Subcutaneous preadipocyte (primary cell): ENCODE measurements around the gene TMPO. TPM values are rescaled to one million over a fixed set of nuclear protein-coding genes. Genes with fewer than 3 reads are reported as not detected.

Experiments
- small RNA-seq: library from RNA; depleted of rRNA; stranded (forward); fragments of <200 nt; gene quantifications from one replicate; pipeline ENCODE3, GENCODE V24; 2012
- total RNA-seq: library from RNA; depleted of rRNA; stranded (reverse); fragments of >200 nt; gene quantifications from 2 replicates; pipeline ENCODE4 v1.2.3, GENCODE V29; 2012

Gene TMPO, protein sequence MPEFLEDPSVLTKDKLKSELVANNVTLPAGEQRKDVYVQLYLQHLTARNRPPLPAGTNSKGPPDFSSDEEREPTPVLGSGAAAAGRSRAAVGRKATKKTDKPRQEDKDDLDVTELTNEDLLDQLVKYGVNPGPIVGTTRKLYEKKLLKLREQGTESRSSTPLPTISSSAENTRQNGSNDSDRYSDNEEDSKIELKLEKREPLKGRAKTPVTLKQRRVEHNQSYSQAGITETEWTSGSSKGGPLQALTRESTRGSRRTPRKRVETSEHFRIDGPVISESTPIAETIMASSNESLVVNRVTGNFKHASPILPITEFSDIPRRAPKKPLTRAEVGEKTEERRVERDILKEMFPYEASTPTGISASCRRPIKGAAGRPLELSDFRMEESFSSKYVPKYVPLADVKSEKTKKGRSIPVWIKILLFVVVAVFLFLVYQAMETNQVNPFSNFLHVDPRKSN
- 99.6 and 184 TPM in 2 replicates for total RNA-seq

DNA sequence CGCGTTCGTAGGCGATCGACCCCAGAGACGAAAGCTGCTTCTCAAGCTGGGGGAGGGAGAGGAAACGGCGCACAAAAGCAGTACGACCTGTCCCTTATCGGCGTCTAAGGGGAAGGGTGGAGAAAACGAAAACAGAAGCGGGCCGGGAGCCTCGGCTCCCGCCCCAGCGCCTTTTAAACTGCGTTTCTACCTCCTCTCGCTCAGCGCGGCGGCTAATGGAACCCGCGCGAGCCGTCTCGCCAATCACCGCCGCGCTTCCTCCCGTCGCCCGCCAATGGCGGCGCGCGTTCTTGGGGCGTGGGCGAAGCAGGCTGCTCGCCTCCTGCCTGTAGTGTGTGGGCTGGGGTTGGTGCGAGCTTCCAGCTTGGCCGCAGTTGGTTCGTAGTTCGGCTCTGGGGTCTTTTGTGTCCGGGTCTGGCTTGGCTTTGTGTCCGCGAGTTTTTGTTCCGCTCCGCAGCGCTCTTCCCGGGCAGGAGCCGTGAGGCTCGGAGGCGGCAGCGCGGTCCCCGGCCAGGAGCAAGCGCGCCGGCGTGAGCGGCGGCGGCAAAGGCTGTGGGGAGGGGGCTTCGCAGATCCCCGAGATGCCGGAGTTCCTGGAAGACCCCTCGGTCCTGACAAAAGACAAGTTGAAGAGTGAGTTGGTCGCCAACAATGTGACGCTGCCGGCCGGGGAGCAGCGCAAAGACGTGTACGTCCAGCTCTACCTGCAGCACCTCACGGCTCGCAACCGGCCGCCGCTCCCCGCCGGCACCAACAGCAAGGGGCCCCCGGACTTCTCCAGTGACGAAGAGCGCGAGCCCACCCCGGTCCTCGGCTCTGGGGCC lies at the start of gene TMPO:
TSS of gene TMPO (plus strand) at position 304 of the 824 bp plus-strand sequence. CDS start at position 582, 278 bp downstream.

DNA sequence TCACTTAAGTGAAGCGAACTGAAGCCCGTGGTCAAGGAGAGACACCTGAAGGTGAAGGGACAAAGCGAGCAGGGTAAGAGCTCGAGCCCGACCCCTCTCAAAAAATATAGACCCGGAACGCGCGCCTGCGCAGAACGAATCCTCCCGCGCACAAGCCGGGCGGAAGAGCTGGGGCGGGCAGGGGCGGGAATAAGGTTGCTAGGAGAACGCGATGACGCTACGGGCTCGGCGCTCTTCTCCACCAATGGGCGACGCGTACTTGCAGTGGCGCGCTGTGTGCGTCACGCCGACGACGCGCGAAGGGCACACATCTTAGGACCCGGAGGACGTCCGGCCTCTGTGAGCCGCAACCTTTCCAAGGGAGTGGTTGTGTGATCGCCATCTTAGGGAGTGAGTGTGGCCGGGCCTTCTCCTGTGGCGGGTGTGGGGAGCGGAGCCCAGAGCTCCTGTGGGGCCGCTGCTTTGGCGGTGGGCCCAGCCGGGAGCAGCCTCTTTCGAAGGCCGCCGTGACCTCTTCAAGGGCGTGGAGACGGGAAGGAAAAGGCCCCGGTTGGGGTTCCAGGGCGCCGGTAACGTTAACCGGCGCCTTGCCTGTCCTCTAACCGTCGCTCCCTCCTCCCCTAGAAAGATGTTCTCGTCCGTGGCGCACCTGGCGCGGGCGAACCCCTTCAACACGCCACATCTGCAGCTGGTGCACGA lies 78.1 kb downstream of the TMPO start, which contains the start of gene SLC25A3:
TSS of gene SLC25A3 (plus strand) at position 336 of the 699 bp plus-strand sequence. CDS start at position 629, 293 bp downstream.

Small RNA genes lying within 50 kb of the gene (small RNA-seq; reads per million reads assigned to genes)
- 68.8 reads per million, percentile 98 among the genes with 10 or more reads in this experiment for gene SNORA53

Other genes with a start within 250 kb of the TMPO start
- gene SLC25A3, start 78.1 kb downstream of the TMPO start, total RNA-seq: 629 and 641 TPM in 2 replicates
- 54.0 and 55.5 TPM in 2 replicates for gene IKBIP, start 129.2 kb downstream of the TMPO start, total RNA-seq
- 15.4 and 23.1 TPM in 2 replicates for gene APAF1, start 129.7 kb downstream of the TMPO start, total RNA-seq